K562 (cell line): ENCODE results near the gene B2M. TPM values are rescaled to one million over a fixed set of nuclear protein-coding genes. Genes with fewer than 3 reads are reported as not detected.

ENCODE experiments used
- BCL6 ChIP-seq: fragments of 250-450 bp; sonication (Bioruptor Pico); IDR thresholded peaks from 2 replicates; pipeline ENCODE4 v1.4.0; 2020
- CSDE1 ChIP-seq, 2 experiments: fragments of 450-650 bp; IDR thresholded peaks; 2 replicates each; pipeline ENCODE4 v1.6.1; 2016; ENCODE audit warnings: mild to moderate bottlenecking in 1 of 2
- FOXP1 ChIP-seq: sonication (generic); formaldehyde crosslinking; IDR thresholded peaks from 2 replicates; pipeline ENCODE4 v1.8.0; 2022; ENCODE audit warnings: mild to moderate bottlenecking, missing genetic modification reagents
- GABPB1 ChIP-seq: sonication (generic); formaldehyde crosslinking; IDR thresholded peaks from 2 replicates; pipeline ENCODE4 v1.8.0; 2022; ENCODE audit warnings: mild to moderate bottlenecking, missing genetic modification reagents
- HMGN3 ChIP-seq: IDR thresholded peaks from 2 replicates; pipeline ENCODE4 v1.6.1; 2011; ENCODE audit warnings: borderline replicate concordance, low read depth, mild to moderate bottlenecking, mixed read lengths, low read length; ENCODE audit not compliant: insufficient read length; ENCODE audit errors: extremely low read depth
- KAT8 ChIP-seq: fragments of 450-650 bp; IDR thresholded peaks from 2 replicates; pipeline ENCODE4 v1.6.1; 2016; ENCODE audit warnings: low read depth, mild to moderate bottlenecking
- MBD2 ChIP-seq: sonication (generic); IDR thresholded peaks from 2 replicates; pipeline ENCODE4 v1.6.1; 2016; ENCODE audit warnings: low read depth, borderline replicate concordance
- MEIS2 ChIP-seq: fragments of 450-650 bp; IDR thresholded peaks from 2 replicates; pipeline ENCODE4 v1.6.1; 2014; ENCODE audit warnings: mild to moderate bottlenecking; ENCODE audit not compliant: partially characterized antibody
- NFRKB ChIP-seq: fragments of 450-650 bp; IDR thresholded peaks from 2 replicates; pipeline ENCODE4 v1.6.1; 2016; ENCODE audit warnings: low read depth
- SIX5 ChIP-seq, 2 experiments: IDR thresholded peaks; 2 replicates each; pipeline ENCODE4 v1.6.1; 2011; ENCODE audit warnings: low read length in 2 of 2, borderline replicate concordance in 1 of 2, low read depth in 1 of 2, mild to moderate bottlenecking in 1 of 2, moderate library complexity in 1 of 2; ENCODE audit not compliant: insufficient read depth in 1 of 2
- TAF1 ChIP-seq: IDR thresholded peaks from 2 replicates; pipeline ENCODE4 v1.6.1; 2011; ENCODE audit warnings: mild to moderate bottlenecking, low read length, moderate library complexity; ENCODE audit not compliant: insufficient read depth, control insufficient read depth, severe bottlenecking; ENCODE audit errors: extremely low read depth
- THRAP3 ChIP-seq: fragments of 450-650 bp; IDR thresholded peaks from 2 replicates; pipeline ENCODE4 v1.6.1; 2016; ENCODE audit warnings: mild to moderate bottlenecking, inconsistent platforms, borderline replicate concordance
- ZC3H11A ChIP-seq: IDR thresholded peaks from 2 replicates; pipeline ENCODE4 v1.6.1; 2012; ENCODE audit warnings: low read depth, low read length, improper control_type of control experiment
- ZNF444 ChIP-seq: fragments of 250-450 bp; sonication (Bioruptor Pico); IDR thresholded peaks from 2 replicates; pipeline ENCODE4 v1.4.0; 2020; ENCODE audit warnings: mild to moderate bottlenecking, moderate library complexity
- ZZZ3 ChIP-seq: fragments of 450-650 bp; IDR thresholded peaks from 2 replicates; pipeline ENCODE4 v1.6.1; 2016; ENCODE audit warnings: antibody characterized with exemption, mild to moderate bottlenecking, moderate library complexity
- polyA plus RNA-seq, 8 experiments: library from polyadenylated mRNA; depleted of rRNA in 4 of 8; stranded (reverse) in 5 of 8; unstranded in 3 of 8; fragments of >200 nt; fragmentation: Nextera tagmentation in 2 of 8; fragmentation: Illumina TruSeq in 1 of 8; extraction: Ambion mirVana in 2 of 8; extraction: Trizol in 1 of 8; gene quantifications; 2 replicates each; pipeline versions ENCODE4 v1.2.1 to v1.2.3, GENCODE V29; 2011 to 2014; ENCODE audit warnings: inconsistent platforms in 1 of 8, missing spikeins in 1 of 8
- total RNA-seq, 7 experiments: library from RNA; depleted of rRNA in 6 of 7; stranded (reverse); fragments of >200 nt in 6 of 7; fragmentation: Illumina TruSeq in 2 of 7; extraction: Trizol in 2 of 7; gene quantifications; 2 replicates each; pipeline versions ENCODE4 v1.2.1 to v1.2.3, GENCODE V29; 2011 to 2021; ENCODE audit warnings: low replicate concordance in 1 of 7
- TF ChIP-seq, protein P1 (sequence below): fragments of 450-650 bp; IDR thresholded peaks from 2 replicates; pipeline ENCODE4 v1.6.1; 2017; ENCODE audit warnings: antibody characterized with exemption, mild to moderate bottlenecking
- TF ChIP-seq, protein P2 (sequence below): IDR thresholded peaks from 2 replicates; pipeline ENCODE4 v1.6.1; 2016; ENCODE audit warnings: missing genetic modification characterization, missing compliant biosample characterization
- TF ChIP-seq, protein P3 (sequence below): fragments of 250-450 bp; sonication (Bioruptor Pico); IDR thresholded peaks from 2 replicates; pipeline ENCODE4 v1.5.1; 2021; ENCODE audit warnings: mild to moderate bottlenecking
- TF ChIP-seq, protein P4 (sequence below): fragments of 200-800 bp; sonication (Bioruptor generic); IDR thresholded peaks from 2 replicates; pipeline ENCODE4 v1.6.1; 2017; ENCODE audit warnings: missing genetic modification characterization, missing compliant biosample characterization

B2M gene
- total and polyA plus RNA-seq, 9 of the 15 experiments (the other 6 are each of a cell fraction or from before 2014, with no cell fraction given): 460 to 3,138 (median 1,032) TPM

DNA sequence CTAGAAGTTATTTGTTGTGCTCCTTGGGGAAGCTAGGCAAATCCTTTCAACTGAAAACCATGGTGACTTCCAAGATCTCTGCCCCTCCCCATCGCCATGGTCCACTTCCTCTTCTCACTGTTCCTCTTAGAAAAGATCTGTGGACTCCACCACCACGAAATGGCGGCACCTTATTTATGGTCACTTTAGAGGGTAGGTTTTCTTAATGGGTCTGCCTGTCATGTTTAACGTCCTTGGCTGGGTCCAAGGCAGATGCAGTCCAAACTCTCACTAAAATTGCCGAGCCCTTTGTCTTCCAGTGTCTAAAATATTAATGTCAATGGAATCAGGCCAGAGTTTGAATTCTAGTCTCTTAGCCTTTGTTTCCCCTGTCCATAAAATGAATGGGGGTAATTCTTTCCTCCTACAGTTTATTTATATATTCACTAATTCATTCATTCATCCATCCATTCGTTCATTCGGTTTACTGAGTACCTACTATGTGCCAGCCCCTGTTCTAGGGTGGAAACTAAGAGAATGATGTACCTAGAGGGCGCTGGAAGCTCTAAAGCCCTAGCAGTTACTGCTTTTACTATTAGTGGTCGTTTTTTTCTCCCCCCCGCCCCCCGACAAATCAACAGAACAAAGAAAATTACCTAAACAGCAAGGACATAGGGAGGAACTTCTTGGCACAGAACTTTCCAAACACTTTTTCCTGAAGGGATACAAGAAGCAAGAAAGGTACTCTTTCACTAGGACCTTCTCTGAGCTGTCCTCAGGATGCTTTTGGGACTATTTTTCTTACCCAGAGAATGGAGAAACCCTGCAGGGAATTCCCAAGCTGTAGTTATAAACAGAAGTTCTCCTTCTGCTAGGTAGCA, 851 bp upstream of the B2M start (continued):
- TF ChIP-seq BCL6 (CRISPR knock-in tag): no peak
- no peak for TF ChIP-seq GABPB1 (CRISPR knock-in tag)
- no peak for TF ChIP-seq ZZZ3
- TF ChIP-seq, protein P1, sequence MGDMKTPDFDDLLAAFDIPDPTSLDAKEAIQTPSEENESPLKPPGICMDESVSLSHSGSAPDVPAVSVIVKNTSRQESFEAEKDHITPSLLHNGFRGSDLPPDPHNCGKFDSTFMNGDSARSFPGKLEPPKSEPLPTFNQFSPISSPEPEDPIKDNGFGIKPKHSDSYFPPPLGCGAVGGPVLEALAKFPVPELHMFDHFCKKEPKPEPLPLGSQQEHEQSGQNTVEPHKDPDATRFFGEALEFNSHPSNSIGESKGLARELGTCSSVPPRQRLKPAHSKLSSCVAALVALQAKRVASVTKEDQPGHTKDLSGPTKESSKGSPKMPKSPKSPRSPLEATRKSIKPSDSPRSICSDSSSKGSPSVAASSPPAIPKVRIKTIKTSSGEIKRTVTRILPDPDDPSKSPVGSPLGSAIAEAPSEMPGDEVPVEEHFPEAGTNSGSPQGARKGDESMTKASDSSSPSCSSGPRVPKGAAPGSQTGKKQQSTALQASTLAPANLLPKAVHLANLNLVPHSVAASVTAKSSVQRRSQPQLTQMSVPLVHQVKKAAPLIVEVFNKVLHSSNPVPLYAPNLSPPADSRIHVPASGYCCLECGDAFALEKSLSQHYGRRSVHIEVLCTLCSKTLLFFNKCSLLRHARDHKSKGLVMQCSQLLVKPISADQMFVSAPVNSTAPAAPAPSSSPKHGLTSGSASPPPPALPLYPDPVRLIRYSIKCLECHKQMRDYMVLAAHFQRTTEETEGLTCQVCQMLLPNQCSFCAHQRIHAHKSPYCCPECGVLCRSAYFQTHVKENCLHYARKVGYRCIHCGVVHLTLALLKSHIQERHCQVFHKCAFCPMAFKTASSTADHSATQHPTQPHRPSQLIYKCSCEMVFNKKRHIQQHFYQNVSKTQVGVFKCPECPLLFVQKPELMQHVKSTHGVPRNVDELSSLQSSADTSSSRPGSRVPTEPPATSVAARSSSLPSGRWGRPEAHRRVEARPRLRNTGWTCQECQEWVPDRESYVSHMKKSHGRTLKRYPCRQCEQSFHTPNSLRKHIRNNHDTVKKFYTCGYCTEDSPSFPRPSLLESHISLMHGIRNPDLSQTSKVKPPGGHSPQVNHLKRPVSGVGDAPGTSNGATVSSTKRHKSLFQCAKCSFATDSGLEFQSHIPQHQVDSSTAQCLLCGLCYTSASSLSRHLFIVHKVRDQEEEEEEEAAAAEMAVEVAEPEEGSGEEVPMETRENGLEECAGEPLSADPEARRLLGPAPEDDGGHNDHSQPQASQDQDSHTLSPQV: peak; percentile 41; the same call in 1 of the 2 replicates
- 0 out of 2 replicates have a peak, but pooled peaks have one; percentile 49 for TF ChIP-seq ZC3H11A
- TF ChIP-seq NFRKB: peak; percentile 78
- TF ChIP-seq MBD2: no peak
- no peak for TF ChIP-seq FOXP1 (CRISPR knock-in tag)
- TF ChIP-seq, protein P2, sequence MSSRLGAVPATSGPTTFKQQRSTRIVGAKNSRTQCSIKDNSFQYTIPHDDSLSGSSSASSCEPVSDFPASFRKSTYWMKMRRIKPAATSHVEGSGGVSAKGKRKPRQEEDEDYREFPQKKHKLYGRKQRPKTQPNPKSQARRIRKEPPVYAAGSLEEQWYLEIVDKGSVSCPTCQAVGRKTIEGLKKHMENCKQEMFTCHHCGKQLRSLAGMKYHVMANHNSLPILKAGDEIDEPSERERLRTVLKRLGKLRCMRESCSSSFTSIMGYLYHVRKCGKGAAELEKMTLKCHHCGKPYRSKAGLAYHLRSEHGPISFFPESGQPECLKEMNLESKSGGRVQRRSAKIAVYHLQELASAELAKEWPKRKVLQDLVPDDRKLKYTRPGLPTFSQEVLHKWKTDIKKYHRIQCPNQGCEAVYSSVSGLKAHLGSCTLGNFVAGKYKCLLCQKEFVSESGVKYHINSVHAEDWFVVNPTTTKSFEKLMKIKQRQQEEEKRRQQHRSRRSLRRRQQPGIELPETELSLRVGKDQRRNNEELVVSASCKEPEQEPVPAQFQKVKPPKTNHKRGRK (tag): no peak
- TF ChIP-seq KAT8: peak; percentile 85; the same call in 1 of the 2 replicates
- no peak for TF ChIP-seq CSDE1 (IDR thresholded peaks at IDR 0.05)
- no peak for TF ChIP-seq HMGN3
- peak; percentile 51 for TF ChIP-seq MEIS2
- TF ChIP-seq, protein P3, sequence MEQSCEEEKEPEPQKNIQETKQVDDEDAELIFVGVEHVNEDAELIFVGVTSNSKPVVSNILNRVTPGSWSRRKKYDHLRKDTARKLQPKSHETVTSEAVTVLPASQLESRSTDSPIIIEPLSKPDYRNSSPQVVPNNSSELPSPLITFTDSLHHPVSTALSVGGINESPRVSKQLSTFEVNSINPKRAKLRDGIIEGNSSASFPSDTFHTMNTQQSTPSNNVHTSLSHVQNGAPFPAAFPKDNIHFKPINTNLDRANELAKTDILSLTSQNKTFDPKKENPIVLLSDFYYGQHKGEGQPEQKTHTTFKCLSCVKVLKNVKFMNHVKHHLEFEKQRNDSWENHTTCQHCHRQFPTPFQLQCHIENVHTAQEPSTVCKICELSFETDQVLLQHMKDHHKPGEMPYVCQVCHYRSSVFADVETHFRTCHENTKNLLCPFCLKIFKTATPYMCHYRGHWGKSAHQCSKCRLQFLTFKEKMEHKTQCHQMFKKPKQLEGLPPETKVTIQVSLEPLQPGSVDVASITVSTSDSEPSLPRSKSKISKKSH: no peak
- TF ChIP-seq, protein P4, sequence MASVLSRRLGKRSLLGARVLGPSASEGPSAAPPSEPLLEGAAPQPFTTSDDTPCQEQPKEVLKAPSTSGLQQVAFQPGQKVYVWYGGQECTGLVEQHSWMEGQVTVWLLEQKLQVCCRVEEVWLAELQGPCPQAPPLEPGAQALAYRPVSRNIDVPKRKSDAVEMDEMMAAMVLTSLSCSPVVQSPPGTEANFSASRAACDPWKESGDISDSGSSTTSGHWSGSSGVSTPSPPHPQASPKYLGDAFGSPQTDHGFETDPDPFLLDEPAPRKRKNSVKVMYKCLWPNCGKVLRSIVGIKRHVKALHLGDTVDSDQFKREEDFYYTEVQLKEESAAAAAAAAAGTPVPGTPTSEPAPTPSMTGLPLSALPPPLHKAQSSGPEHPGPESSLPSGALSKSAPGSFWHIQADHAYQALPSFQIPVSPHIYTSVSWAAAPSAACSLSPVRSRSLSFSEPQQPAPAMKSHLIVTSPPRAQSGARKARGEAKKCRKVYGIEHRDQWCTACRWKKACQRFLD (CRISPR knock-in tag): 0 out of 2 replicates have a peak, but pooled peaks have one; percentile 68
- TF ChIP-seq ZNF444: no peak
- TF ChIP-seq TAF1: no peak
- TF ChIP-seq SIX5 (IDR thresholded peaks at IDR 0.05; ENCODE audit: borderline replicate concordance in 1 of 2, insufficient read depth in 1 of 2, low read depth in 1 of 2, low read length in 2 of 2): no peak
- no peak for TF ChIP-seq THRAP3
